EL (cell line): ENCODE results near the gene ASCC3.
"Not testable (repeated sequence)": the region's sequence is repeated elsewhere in the genome, so short reads cannot be mapped to it uniquely, and the experiment has no call there.

Source experiments
- DNase-seq: peaks from one replicate; pipeline ENCODE4 v3.0.0-alpha.2; 2016

Gene ASCC3

GRCh38 chr6:100657678-100658330 is 223.3 kb downstream of the ASCC3 start:
- DNase-seq: peak; percentile 25

DNA sequence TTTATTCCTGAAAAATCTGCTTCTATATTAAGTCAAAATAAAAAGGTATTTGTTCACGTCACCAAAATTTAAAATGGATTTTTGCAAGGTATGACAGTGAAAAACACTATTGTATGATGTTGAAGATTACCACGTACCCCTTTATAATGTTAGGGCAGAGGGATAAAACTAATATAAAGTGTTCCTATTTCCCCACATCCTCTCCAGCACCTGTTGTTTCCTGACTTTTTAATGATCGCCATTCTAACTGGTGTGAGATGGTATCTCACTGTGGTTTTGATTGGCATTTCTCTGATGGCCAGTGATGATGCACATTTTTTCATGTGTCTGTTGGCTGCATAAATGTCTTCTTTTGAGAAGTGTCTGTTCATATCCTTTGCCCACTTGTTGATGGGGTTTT is 240.0 kb downstream of the ASCC3 start:
- DNase-seq: not testable (repeated sequence)

GRCh38 chr6:100633096-100633777 is 247.9 kb downstream of the ASCC3 start:
- peak; percentile 79 for DNase-seq

GRCh38 chr6:100630536-100630935 is 250.6 kb downstream of the ASCC3 start:
- no peak for DNase-seq

GRCh38 chr6:100627911-100628758 is 253.0 kb downstream of the ASCC3 start:
- DNase-seq: no peak

GRCh38 chr6:100626721-100627120 is 254.4 kb downstream of the ASCC3 start:
- no peak for DNase-seq

- DNase-seq: peak; percentile 64
Measured at GRCh38 chr6:100622907-100623692, 258.0 kb downstream of the ASCC3 start.

- peak; percentile 89 for DNase-seq
Measured at GRCh38 chr6:100620085-100620840, 260.9 kb downstream of the ASCC3 start.

- DNase-seq: no peak
Measured at GRCh38 chr6:100618351-100618671, 262.8 kb downstream of the ASCC3 start.

DNA sequence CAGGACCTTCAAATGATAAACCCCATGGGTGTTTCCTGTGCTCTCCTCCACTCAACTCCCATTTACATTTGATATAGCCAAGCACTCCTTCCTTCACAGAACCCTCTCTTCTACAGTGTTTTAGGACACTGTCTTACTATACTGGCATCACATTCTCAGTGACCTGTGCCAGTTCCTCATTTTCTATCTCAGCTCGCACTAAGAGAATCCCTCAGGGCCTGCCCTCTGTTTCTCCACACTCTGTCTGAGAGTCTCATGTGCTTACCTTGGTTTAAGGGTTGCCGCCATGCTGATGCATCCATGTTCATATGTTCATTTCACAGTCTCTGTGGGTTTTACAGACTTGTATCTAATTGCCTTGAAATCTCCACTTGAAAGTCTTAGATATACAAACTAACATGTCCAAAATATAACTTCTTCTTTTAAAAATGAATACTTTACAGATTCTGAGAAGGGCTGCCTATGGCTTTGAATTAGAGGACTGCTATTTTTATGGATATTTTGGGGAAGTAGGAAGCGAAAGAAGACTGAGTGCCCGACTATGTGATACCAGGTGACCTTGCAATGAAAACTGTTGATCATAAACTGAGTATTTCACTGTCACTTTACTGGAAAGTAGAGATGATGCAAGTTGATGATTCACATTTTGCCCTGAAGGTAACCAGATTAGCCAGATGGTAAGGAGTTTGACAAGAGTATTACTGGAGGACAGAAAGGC is 263.3 kb downstream of the ASCC3 start:
- peak; percentile 73 for DNase-seq

DNA sequence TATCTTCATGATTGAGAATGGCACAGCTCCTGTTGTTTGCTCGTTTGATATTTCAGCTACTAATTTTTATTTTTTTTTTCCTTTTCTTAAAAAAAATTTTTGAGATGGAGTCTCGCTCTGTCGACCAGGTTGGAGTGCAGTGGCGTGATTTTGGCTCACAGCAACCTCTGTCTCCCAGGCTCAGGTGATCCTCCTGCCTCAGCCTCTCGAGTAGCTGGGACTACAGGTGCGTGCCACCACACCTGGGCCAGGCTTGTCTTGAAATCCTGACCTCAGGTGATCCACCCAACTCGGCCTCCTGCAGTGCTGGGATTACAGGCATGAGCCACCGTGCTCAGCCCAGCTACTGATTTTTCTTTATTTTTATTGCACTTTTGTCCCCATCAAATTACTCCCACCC is 266.2 kb downstream of the ASCC3 start:
- no peak for DNase-seq

- DNase-seq: no peak
Measured at GRCh38 chr6:100614386-100614785, 266.7 kb downstream of the ASCC3 start.

- DNase-seq: peak; percentile 24
Measured at GRCh38 chr6:100613656-100614055, 267.5 kb downstream of the ASCC3 start.

- DNase-seq: no peak
Measured at GRCh38 chr6:100612094-100612493, 269.0 kb downstream of the ASCC3 start.

DNA sequence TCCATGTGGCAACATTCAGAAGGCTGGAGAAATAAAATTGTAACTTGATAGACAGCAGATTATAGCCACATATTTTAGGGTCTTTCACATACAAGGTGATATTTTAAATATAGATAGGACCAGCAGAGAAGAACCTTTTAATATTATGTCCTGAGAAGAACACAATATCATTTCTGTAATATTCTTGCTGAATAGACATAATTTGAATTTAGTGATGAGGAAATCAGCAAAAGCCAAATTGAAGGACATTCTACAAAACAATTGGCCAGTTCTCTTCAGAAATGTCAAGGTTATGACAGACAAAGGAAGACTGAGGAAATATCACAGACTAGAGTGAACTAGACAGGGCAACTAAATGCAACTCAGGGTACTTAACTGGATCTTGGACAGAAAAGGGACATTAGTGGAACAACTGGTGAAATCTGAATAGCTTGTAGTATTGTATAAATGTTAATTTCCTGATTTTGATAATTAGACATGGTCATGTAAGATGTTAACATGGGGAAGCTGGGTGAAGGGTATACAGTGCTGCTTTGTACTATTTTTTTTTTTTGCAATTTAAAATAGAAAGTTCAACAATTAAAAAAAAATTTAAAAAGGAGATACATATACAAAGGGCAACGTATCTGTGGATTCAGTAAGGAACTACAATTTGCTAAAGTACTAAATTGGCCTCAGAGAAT is 281.9 kb downstream of the ASCC3 start:
- DNase-seq: no peak

- no peak for DNase-seq
Measured at GRCh38 chr6:100595456-100595855, 285.7 kb downstream of the ASCC3 start.

DNA sequence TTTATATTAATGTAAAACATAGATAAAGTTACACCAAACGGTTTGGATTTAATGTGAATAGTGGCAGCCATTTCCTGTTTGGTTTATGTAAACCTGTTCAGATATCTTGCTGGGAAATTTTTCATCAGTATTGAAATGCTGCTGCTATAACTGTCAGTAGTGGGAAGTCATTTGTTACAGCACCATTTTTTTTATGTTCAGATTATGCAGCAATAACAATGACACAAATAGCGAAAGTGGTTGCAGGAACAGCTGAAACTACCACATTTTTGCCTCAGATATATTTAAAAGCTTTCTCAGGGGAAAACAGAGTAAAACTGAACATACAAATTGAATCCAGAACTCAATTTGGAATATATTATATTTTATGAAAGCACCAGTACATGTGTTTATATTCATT is 287.6 kb downstream of the ASCC3 start:
- DNase-seq: no peak

- DNase-seq: no peak
Measured at GRCh38 chr6:100592929-100593328, 288.2 kb downstream of the ASCC3 start.

- DNase-seq: no peak
Measured at GRCh38 chr6:100577425-100577824, 303.7 kb downstream of the ASCC3 start.

DNA sequence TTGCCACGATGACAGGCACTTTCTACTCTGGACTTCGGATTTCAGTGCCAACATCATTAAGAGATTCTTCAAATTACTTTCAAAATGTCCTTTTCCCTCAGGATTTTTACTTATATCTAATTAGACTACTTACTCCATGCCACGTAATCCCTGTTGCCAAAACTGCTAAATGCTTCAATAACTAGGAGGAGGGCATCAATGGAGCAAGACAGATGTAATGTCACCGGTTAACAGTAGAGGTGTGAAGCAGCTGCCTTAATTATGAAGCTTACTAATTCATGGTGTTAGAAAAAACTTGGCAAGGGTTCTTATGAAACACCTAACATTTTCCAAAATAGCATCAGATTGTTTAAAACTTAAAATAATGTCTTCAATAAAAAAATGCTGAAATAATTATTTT is 305.2 kb downstream of the ASCC3 start:
- no peak for DNase-seq

- DNase-seq: no peak
Measured at GRCh38 chr6:100574836-100575235, 306.3 kb downstream of the ASCC3 start.
